PC-9 (cell line): Measurements from ENCODE around the gene PRKG1.

ENCODE experiments used
- EZH2 ChIP-seq: fragments of 200-600 bp; sonication (generic); IDR thresholded peaks from 2 replicates; pipeline ENCODE4 v1.8.0; 2017; ENCODE audit warnings: antibody characterized with exemption, low read depth
- TF ChIP-seq, protein P1 (sequence below): fragments of 200-600 bp; sonication (generic); conservative IDR thresholded peaks from 2 replicates; pipeline ENCODE4 v1.6.1; 2017; ENCODE audit warnings: mixed run types, antibody characterized with exemption, mild to moderate bottlenecking, moderate library complexity

DNA sequence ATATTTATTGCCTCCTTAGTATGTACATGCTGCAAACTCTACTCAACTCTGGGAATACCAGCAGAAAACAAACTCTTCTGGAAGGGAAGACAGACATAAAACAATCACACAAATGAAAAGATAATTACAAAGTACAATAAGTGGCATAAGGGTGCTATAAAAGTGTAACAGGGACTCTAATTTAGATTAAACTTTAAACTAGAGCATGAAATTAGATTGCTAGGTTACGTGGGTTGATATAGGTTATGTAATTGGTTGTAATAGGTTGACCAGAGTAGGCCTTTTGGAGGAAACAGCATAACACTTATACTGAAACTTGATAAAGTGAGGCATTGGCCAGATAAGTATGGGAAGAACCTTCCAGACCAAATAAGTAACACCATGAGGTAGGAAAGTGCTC, 1213.6 kb downstream of the PRKG1 start:
- TF ChIP-seq, protein P1, sequence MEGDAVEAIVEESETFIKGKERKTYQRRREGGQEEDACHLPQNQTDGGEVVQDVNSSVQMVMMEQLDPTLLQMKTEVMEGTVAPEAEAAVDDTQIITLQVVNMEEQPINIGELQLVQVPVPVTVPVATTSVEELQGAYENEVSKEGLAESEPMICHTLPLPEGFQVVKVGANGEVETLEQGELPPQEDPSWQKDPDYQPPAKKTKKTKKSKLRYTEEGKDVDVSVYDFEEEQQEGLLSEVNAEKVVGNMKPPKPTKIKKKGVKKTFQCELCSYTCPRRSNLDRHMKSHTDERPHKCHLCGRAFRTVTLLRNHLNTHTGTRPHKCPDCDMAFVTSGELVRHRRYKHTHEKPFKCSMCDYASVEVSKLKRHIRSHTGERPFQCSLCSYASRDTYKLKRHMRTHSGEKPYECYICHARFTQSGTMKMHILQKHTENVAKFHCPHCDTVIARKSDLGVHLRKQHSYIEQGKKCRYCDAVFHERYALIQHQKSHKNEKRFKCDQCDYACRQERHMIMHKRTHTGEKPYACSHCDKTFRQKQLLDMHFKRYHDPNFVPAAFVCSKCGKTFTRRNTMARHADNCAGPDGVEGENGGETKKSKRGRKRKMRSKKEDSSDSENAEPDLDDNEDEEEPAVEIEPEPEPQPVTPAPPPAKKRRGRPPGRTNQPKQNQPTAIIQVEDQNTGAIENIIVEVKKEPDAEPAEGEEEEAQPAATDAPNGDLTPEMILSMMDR, result no peak
- TF ChIP-seq EZH2, result no peak
